Vagina (tissue), 2 donors: ENCODE results near the gene FLRT2.

Source experiments
- POLR2A ChIP-seq, 2 donors: fragments of 450-650 bp; IDR thresholded peaks; one replicate each; pipeline ENCODE4 v1.6.1; 2017; ENCODE audit warnings: antibody characterized with exemption in 2 of 2, mild to moderate bottlenecking in 2 of 2, moderate library complexity in 2 of 2
- POLR2AphosphoS5 ChIP-seq, 2 donors: sonication (generic); formaldehyde crosslinking; IDR thresholded peaks; one replicate each; pipeline ENCODE4 v1.9.0; 2017; ENCODE audit warnings: antibody characterized with exemption in 2 of 2, mild to moderate bottlenecking in 2 of 2, low read depth in 1 of 2; ENCODE audit not compliant: insufficient read depth in 1 of 2
- TF ChIP-seq, protein P1 (sequence below), 3 experiments: fragments of 450-650 bp in 2 of 3; fragments of 200-600 bp in 1 of 3; sonication (generic) in 1 of 3; IDR thresholded peaks; one replicate each; pipeline ENCODE4 v1.5.1; 2017 to 2019; ENCODE audit warnings: antibody characterized with exemption in 3 of 3, mild to moderate bottlenecking in 2 of 3, moderate library complexity in 2 of 3

DNA sequence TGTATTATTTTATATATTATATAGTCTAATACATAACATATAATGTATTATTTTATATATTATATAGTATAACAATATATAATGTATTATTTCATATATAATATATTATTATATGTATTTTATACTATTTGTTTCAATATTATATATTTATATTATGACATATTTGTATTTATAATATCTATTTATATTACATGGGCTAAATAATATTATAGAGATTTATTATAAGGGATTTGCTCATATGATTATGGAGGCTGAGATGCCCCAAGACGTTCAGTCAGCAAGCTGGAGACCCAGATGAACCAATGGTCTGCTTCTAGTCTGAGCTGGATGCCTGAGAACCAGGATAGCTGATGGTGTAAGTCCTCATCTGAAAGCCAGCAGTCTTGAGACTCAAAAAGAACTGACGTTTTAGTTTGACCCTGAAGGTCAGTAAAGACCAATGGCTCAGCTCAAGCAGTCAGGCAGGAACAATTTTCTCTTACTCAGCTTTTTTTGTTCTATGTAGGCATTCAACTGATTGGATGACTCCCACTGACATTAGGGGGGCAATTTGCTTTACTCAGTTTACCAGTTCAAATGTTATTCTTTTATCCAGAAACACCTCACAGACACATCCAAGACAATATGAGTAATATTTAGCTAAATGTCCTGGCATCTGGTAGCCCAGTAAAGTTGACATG lies 130.4 kb downstream of the FLRT2 start:
- no peak for TF ChIP-seq POLR2A (IDR thresholded peaks at IDR 0.05)
- TF ChIP-seq, protein P1, sequence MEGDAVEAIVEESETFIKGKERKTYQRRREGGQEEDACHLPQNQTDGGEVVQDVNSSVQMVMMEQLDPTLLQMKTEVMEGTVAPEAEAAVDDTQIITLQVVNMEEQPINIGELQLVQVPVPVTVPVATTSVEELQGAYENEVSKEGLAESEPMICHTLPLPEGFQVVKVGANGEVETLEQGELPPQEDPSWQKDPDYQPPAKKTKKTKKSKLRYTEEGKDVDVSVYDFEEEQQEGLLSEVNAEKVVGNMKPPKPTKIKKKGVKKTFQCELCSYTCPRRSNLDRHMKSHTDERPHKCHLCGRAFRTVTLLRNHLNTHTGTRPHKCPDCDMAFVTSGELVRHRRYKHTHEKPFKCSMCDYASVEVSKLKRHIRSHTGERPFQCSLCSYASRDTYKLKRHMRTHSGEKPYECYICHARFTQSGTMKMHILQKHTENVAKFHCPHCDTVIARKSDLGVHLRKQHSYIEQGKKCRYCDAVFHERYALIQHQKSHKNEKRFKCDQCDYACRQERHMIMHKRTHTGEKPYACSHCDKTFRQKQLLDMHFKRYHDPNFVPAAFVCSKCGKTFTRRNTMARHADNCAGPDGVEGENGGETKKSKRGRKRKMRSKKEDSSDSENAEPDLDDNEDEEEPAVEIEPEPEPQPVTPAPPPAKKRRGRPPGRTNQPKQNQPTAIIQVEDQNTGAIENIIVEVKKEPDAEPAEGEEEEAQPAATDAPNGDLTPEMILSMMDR (IDR thresholded peaks at IDR 0.05): no peak
- TF ChIP-seq POLR2AphosphoS5 (IDR thresholded peaks at IDR 0.05; ENCODE audit: insufficient read depth in 1 of 2, low read depth in 1 of 2): no peak
